Neural cell (in vitro differentiated cells): ENCODE results near the gene GGT1.
"Not testable (repeated sequence)": the region's sequence is repeated elsewhere in the genome, so short reads cannot be mapped to it uniquely, and the experiment has no call there.

ENCODE experiments used
- CTCF ChIP-seq: fragments of 450-650 bp; IDR thresholded peaks from 2 replicates; pipeline ENCODE4 v1.5.1; 2014; ENCODE audit warnings: antibody characterized with exemption, mild to moderate bottlenecking, moderate library complexity; ENCODE audit not compliant: poor library complexity, severe bottlenecking
- EZH2 ChIP-seq: fragments of 200-600, 300-800 bp; shearing (Covaris generic), sonication (generic); IDR thresholded peaks from 2 replicates; pipeline ENCODE4 v1.6.1; 2014; ENCODE audit warnings: antibody characterized with exemption, low read length, borderline replicate concordance, mild to moderate bottlenecking; ENCODE audit not compliant: insufficient read depth, poor library complexity, severe bottlenecking
- MXI1 ChIP-seq: fragments of 450-650 bp; conservative IDR thresholded peaks from 2 replicates; pipeline ENCODE4 v1.6.1; 2014; ENCODE audit warnings: antibody characterized with exemption, mild to moderate bottlenecking; ENCODE audit not compliant: poor library complexity, severe bottlenecking
- POLR2AphosphoS5 ChIP-seq: IDR thresholded peaks from 2 replicates; pipeline ENCODE4 v1.6.1; 2012
- RAD21 ChIP-seq: fragments of 450-650 bp; conservative IDR thresholded peaks from 2 replicates; pipeline ENCODE4 v1.6.1; 2014; ENCODE audit warnings: antibody characterized with exemption, mild to moderate bottlenecking, moderate library complexity
- SMC3 ChIP-seq: fragments of 450-650 bp; conservative IDR thresholded peaks from 2 replicates; pipeline ENCODE4 v1.6.1; 2014; ENCODE audit warnings: antibody characterized with exemption, mild to moderate bottlenecking, moderate library complexity; ENCODE audit not compliant: poor library complexity
- TAF1 ChIP-seq: IDR thresholded peaks from 2 replicates; pipeline ENCODE4 v1.6.1; 2012; ENCODE audit warnings: low read depth

DNA sequence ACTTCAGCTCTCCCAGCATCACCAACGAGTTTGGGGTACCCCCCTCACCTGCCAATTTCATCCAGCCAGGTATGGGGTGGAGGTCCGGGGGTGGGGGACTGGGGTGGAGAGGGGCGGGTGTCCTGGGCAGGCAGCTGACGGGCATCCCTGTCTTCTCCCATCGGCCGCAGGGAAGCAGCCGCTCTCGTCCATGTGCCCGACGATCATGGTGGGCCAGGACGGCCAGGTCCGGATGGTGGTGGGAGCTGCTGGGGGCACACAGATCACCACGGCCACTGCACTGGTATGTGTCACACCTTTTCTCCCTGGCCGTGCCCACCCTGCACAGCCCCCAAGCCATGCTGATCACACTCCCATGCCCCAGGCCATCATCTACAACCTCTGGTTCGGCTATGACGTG is 24.9 kb downstream of the GGT1 start:
- not testable (repeated sequence) for TF ChIP-seq CTCF, EZH2, POLR2AphosphoS5, TAF1, MXI1, SMC3, RAD21
